OCI-LY7 (cell line): Measurements from ENCODE around the gene HEATR3. TPM values are rescaled to one million over a fixed set of nuclear protein-coding genes. Genes with fewer than 3 reads are reported as not detected.

Experiments
- BruUV-seq: library from RNA; stranded (reverse); fragments of 400-500 nt; replicated peaks from 2 replicates; lab custom pipeline; 2021; lab: Mats Ljungman, UMichigan
- CTCF ChIA-PET: fragments of 300-600 bp; sonication (Branson Sonifier 250); formaldehyde crosslinking; loops from one replicate; lab custom pipeline; 2022; ENCODE audit warnings: antibody characterized with exemption; ENCODE audit not compliant: unreplicated experiment; lab: Charles Lee
- POLR2A ChIA-PET: fragments of 300-600 bp; sonication (Branson Sonifier 250); formaldehyde crosslinking; loops from one replicate; lab custom pipeline; 2022; ENCODE audit warnings: antibody characterized with exemption; lab: Charles Lee
- DNase-seq: peaks from one replicate; pipeline ENCODE4 v3.0.0-alpha.2; 2015; ENCODE audit warnings: low spot score
- H2AFZ ChIP-seq: fragments of 200-600 bp; sonication (generic), shearing (Covaris generic); 2 replicates; pipeline ENCODE4 v1.6.1; 2014; ENCODE audit warnings: mild to moderate bottlenecking, antibody characterized with exemption, low read length, moderate library complexity
- H3K27ac ChIP-seq: fragments of 200-600 bp; sonication (generic); 2 replicates; pipeline ENCODE4 v1.5.1; 2014; ENCODE audit warnings: mixed run types, low read depth, mild to moderate bottlenecking, moderate library complexity, low read length, inconsistent platforms; ENCODE audit not compliant: poor library complexity, severe bottlenecking
- H3K36me3 ChIP-seq: fragments of 200-600 bp; sonication (generic); 2 replicates; pipeline ENCODE4 v1.6.1; 2014; ENCODE audit warnings: mild to moderate bottlenecking, antibody characterized with exemption, low read length, moderate library complexity, mixed read lengths; ENCODE audit not compliant: insufficient read depth
- H3K4me1 ChIP-seq: fragments of 200-600 bp; sonication (generic); 2 replicates; pipeline ENCODE4 v1.5.1; 2014; ENCODE audit warnings: mild to moderate bottlenecking, low read length; ENCODE audit not compliant: insufficient read depth, poor library complexity, severe bottlenecking
- H3K4me2 ChIP-seq: fragments of 200-600 bp; sonication (generic); 2 replicates; pipeline ENCODE4 v1.6.1; 2014; ENCODE audit warnings: mild to moderate bottlenecking, low read length
- H3K4me3 ChIP-seq: fragments of 200-600 bp; sonication (generic); 2 replicates; pipeline ENCODE4 v1.5.1; 2014; ENCODE audit warnings: mild to moderate bottlenecking, low read depth, low read length; ENCODE audit not compliant: poor library complexity, severe bottlenecking
- H3K79me2 ChIP-seq: fragments of 200-600 bp; sonication (generic); 2 replicates; pipeline ENCODE4 v1.6.1; 2016; ENCODE audit warnings: low read depth, mild to moderate bottlenecking, low read length, moderate library complexity, mixed read lengths; ENCODE audit not compliant: insufficient read depth
- H3K9me2 ChIP-seq: fragments of 200-600 bp; sonication (generic); 2 replicates; pipeline ENCODE4 v1.6.1; 2016; ENCODE audit warnings: mild to moderate bottlenecking, low read length, mixed read lengths; ENCODE audit not compliant: insufficient read depth
- H3K9me3 ChIP-seq: fragments of 200-600 bp; sonication (generic); 2 replicates; pipeline ENCODE4 v1.6.1; 2014; ENCODE audit warnings: mild to moderate bottlenecking, mixed run types, low read length, mixed read lengths
- H4K20me1 ChIP-seq: fragments of 200-600 bp; sonication (generic); 2 replicates; pipeline ENCODE4 v1.6.1; 2014; ENCODE audit warnings: mild to moderate bottlenecking, antibody characterized with exemption, low read length, moderate library complexity, mixed read lengths; ENCODE audit not compliant: insufficient read depth
- CTCF ChIP-seq: fragments of 200-600 bp; sonication (generic); conservative IDR thresholded peaks from 2 replicates; pipeline ENCODE4 v1.5.1; 2014; ENCODE audit warnings: mild to moderate bottlenecking, antibody characterized with exemption, low read length, moderate library complexity, mixed read lengths
- EZH2phosphoT487 ChIP-seq: fragments of 200-600 bp; sonication (generic); IDR thresholded peaks from 2 replicates; pipeline ENCODE4 v1.6.1; 2018; ENCODE audit warnings: low read depth, borderline replicate concordance, mild to moderate bottlenecking, mixed run types, antibody characterized with exemption, low read length, moderate library complexity, mixed read lengths
- intact Hi-C: fragments of 100-400 bp; cut with micrococcal nuclease; formaldehyde crosslinking; loops from one replicate; pipeline ENCODE4 v1.10.0; 2022; ENCODE audit not compliant: unreplicated experiment
- total RNA-seq, 2 experiments: library from RNA; depleted of rRNA in 1 of 2; stranded (reverse); fragments of >200 nt in 1 of 2; shearing (Covaris generic) in 1 of 2; gene quantifications; 2 replicates each; pipeline ENCODE4 v1.2.3, GENCODE V29; 2014 to 2022

HEATR3 gene
- total RNA-seq, 2 experiments from 2014 or later, result 34.2 to 50.6 TPM

GRCh38 chr16:50139580-50139979 is 73.8 kb downstream of the HEATR3 start:
- CTCF ChIA-PET, result no interaction called here
- Histone ChIP-seq H3K4me1 (no peaks in the 10 kb centered on the region), H3K79me2 (no peaks in the 10 kb centered on the region), H3K9me2 (no peaks in the 10 kb centered on the region), H3K36me3 (no peaks in the 10 kb centered on the region), H4K20me1 (no peaks in the 10 kb centered on the region), H3K27ac (no peak overlapping the region), H3K4me2 (no peak overlapping the region), H3K9me3 (no peaks in the 10 kb centered on the region), H3K4me3 (no peak overlapping the region), H2AFZ (no peak overlapping the region)
- no peak for DNase-seq
- intact Hi-C loops, result no loop called here
- TF ChIP-seq EZH2phosphoT487 (no peak), CTCF (no peak)
- POLR2A ChIA-PET, result interaction anchor here (0.5 to 0.9 kb wide), 2 partner anchors 17 to 44 kb away, joined by 3 to 4 read pairs; no protein-coding TSS in a partner anchor
- no TSS peak for BruUV-seq

GRCh38 chr16:50144211-50144610 is 78.4 kb downstream of the HEATR3 start:
- no peak overlapping the region for H3K4me3 ChIP-seq
- H3K9me2 ChIP-seq, result no peaks in the 10 kb centered on the region
- no peaks in the 10 kb centered on the region for H4K20me1 ChIP-seq
- no peaks in the 10 kb centered on the region for H3K79me2 ChIP-seq
- TF ChIP-seq CTCF, result no peak
- no peak for TF ChIP-seq EZH2phosphoT487
- intact Hi-C loops, result no loop called here
- no peaks in the 10 kb centered on the region for H3K4me1 ChIP-seq
- ChIA-PET CTCF (no interaction called here), POLR2A (interaction anchor here (0.7 kb wide), 1 partner anchor 12 kb away, joined by 3 read pairs; no protein-coding TSS in a partner anchor)
- no peak for DNase-seq
- H3K36me3 ChIP-seq, result no peaks in the 10 kb centered on the region
- no TSS peak for BruUV-seq
- no peak overlapping the region for H2AFZ ChIP-seq
- no peaks in the 10 kb centered on the region for H3K9me3 ChIP-seq
- no peak overlapping the region for H3K4me2 ChIP-seq
- no peak overlapping the region for H3K27ac ChIP-seq
